ENCODE data around the gene GATA5.

The GATA5 gene

DNA sequence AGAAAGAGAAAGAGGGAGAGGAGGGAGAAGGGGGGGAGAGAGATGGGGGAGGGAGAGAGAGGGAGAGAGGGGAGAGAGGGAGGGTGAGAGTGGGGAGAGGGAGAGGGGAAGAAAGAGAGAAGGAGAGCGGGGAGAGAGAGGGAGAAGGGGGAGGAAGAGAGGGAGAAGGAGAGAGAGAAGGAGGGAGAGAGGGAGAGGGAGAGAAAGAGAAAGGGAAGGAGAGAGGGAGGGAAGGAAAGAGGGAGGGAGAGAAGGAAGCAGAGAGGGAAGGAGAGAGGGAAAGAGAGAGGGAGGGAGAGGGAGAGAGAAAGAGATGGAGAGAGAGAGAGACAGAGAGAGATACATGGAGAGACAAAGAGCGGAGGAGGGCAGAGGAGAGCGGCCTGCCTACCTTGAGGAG, 23.8 kb downstream of the GATA5 start:
- no peak for DNase-seq

DNA sequence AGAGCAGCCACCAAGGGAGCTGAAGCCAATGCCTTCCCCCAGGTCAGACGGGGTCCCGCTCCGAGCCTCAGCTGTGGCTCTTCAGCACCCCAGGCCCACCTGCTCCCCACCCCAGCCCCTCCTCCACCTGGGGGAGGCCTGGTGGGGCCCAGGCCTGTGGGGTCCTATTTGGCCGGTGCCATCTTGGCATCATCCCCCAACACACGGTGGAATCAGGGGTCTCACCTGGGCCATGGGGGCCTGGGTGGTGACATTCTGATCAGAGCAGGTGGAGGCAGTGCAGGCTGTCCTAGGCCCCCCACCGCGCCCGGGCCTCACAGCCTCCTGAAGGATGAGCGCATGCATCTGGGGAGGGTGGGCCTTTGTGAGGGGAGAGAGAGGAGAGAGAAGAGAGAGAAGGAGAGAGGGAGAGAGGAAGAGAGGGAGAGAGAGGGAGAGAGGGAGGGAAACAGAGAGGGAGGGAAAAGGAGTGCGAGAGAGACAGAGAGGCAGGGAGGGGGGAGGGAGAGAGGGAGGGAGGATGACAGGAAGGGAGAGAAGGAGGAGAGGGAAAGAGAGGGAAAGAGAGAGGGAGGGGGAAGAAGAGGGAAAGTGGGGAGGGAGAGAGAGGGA, 24.5 kb downstream of the GATA5 start:
- DNase-seq: no peak

DNA sequence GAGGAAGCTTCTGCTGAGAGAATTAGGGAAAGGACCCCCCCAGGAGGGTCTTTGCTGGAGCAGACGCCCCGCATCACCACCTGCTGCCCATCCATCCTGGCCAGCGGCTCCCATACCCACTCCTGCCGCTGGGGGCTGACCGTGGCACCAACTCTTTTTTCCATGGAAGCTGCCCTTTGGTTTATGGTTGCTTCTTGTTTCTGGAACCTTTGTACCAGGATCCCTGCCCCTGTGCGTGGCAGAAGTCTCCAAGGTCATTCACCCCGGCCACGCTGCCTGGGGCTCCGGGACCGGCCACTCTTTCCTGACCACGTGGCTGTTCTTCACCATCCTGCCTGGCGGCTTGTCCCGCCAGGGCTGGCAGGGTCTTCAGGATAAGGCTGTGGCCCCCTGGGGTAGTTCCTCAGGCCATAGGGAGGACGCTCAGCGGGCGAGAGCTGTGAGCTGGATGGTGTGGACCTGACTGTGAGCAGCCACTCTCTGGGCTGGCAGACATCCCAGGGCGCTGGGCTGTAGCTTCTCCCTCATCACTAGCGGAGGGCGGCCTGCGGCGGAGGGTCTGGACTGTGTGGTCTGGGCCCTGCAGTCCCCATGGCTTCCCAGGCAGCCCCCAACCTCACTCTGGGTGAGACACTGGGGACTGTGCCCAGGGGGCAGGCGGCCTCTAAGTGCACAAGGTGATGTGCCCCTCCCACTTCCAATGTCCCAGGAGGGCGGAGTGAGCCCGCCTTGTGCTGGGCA, 25.7 kb downstream of the GATA5 start:
- no peak for DNase-seq

DNA sequence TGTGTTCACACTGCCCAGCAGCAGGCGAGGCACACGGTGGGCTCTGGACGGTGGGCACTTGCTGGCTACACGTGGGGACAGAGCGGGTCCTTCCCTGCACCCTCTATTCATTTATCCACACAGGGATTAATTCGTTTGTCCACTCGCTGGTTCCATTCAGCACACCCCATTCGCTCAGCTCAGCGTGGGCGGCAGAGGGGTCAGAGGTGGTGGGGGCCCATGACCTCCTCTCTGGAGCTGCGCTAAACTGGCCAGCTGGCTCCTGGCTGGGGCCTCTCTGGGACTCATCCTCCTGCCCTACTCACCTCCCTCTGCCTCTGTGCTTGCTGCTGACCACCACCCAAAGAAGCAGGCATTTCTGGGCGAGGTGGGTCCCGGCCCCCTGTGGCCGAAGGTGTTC, 27.0 kb downstream of the GATA5 start:
- DNase-seq: no peak

DNA sequence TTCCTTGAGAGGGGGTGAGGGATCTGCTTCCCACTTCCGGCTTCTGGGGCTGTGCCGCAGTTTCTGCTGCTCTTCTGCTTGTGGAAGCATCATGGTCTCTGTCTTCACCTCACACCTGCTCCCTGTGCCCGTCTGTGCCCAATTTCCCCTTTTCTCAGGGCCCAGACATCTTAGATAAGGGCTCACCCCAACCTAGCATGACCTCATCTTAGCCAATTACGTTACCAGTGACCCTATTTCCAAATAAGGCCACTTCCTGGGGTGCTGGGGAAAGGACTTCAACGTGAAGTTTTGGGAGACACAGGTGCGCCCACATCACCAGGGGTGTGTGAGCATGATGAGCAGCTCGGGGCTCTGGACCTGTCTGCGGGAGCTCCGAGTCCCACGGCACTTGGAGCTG, 27.8 kb downstream of the GATA5 start:
- no peak for DNase-seq

DNA sequence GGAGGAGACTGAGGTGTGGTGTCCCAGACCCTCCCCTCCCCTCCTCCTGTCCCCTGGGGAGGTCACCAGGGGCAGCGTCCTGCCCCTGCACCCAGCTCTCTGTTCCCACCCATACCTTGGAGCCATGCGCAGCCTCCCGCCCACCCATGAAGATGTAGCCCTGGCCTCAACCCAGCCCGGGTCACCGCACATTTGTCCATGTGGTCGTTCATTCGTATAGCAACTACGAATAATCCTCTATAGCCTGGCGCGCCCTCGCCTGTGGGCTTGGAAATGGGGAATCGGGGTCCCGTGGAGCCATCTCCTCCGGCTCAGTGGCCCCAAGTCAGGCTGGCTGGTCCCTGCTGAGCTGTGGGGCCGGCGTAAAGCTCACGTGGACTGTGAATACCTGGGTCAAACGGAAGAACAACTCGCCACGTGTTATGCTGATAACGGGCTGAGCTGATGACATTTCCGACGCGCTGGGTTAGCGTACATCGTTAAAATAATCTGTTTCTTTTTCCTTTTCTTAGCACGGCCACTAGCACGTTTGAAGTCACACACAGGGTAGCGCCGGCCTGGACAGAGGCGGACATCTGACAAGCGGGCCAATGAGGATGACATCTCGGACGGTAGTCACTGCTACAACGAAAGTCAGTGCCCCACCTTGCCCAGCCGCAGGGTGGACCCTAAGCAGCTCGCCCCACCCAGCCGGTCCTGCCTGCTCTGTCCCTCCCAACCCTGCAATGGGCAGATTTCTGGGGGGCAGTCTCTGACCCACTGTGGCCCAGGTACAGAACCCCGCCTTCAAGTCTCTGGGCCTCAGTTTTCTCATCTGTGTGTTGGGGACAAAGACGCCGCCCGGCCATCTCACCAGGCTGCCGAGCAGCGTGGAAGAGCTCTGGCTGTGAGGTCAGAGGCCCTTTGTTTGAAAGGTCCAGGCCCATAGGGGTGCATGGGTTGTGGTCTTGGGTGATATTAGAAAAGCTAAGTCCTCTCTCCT, 28.6 kb downstream of the GATA5 start:
- DNase-seq: no peak

DNA sequence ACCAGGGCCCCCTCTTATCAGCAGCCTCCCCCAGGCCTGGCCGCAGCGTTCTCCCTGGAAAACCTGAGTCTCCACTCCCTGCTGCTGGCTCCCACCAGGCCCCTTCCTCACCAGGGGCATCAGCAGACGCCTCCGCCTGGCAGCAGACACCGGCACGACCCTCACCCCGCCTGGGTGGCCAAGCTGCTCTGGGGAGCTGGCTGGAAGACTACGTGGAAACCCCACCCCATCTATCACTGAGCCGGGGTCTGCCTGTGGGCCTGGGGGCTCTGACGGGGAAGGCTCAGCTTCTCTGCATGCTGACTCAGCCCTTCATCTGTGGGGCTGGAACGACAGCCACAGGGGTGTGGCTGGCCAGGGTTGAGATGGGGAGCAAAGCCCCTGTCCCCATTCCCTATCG, 29.3 kb downstream of the GATA5 start:
- no peak for DNase-seq

DNA sequence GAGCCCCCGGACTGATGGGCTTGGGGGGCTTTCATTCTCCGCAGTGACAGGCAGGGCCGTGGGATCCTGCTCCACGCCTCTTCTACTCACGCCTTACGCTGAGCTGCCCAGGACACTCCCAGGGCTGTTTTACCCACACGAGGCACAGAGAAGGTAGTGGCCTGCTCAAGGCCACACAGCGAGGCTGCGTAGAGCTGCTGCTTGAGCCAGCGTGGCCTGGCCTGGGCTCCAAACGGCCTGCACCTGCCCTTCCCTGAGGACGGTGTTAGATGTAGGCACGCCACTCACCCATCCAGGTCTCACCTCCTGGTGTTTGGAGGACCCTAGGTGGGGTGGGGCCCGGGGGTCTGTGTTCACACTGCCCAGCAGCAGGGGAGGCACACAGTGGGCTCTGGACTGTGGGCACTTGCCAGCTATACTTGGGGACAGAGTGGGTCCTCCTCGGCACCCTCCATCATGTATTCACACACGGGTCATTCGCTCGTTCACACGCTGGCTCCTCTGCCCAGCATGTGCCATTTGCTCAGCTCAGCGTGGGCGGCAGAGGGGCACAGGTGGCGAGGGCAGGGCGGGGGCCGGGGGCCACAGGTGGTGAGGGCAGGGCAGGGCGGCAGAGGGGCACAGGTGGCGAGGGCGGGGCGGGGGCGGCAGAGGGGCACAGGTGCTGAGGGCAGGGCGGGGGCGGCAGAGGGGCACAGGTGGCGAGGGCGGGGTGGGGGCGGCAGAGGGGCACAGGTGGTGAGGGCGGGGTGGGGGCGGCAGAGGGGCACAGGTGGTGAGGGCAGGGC, 30.0 kb downstream of the GATA5 start:
- DNase-seq: no peak

DNA sequence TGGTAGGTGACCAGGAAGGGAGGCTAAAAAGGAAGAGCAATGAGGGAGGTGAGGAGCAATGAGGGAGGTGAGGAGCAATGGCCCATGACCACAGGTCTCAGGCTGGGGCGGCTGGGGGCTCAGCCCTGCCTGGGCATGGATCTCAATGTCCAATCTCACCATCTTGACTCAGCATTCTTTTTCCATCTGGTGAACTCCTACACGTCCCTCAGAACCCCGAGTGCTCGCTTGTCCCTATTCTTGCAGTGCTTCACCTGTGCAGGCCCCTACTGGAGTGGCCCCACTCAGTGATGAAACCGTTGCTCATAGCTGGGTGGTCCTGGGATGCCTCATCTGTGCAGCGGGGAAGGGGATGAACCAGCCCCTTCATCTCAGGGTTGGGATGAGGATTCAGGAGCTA, 31.5 kb downstream of the GATA5 start:
- DNase-seq: no peak

DNA sequence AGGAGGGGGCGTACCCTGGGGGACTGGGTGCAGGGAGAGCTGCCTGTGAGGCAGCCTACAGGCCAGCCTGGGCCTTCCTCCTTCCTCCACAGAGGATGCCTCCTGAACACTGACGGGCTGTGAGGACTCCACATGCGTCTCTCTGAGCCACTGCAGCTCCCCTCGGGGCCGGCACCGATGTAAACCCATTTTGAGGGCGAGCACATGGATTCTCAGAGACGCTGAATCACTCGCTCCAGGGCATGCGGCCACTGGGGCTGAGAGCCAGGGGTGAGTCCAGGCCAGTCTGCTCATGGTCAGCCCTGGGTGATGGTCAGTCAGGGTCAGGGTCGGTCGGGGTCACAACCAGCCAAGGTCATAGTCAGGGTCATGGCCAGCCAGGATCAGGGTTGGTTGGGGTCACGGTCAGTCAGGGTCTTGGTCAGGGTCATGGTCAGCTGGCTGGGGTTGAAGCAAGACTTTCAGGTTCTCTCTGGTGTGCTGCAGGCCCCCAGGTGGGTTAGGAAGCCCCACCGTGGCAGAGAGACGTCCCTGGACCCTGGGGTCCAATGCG, 33.7 kb downstream of the GATA5 start:
- DNase-seq: no peak

DNA sequence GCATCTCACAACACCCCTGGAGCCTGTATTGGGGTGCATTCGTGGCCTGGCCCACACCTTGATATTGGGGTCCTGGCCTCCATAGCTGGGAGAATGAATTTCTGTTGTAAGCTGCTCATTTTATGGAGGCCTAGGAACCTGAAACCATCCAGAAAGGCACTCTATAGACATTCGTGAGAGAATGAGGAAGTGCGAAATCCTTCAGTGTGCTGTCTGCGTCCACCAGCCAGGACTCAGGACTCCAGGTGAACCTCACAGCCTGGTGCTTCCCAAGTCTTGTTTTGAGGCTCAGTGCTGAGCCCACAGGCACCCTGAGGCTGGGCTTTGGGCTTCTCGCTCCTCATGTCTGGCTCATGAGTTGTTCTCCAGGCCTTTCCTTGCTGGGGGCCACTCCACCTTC, 36.6 kb downstream of the GATA5 start:
- no peak for DNase-seq

DNA sequence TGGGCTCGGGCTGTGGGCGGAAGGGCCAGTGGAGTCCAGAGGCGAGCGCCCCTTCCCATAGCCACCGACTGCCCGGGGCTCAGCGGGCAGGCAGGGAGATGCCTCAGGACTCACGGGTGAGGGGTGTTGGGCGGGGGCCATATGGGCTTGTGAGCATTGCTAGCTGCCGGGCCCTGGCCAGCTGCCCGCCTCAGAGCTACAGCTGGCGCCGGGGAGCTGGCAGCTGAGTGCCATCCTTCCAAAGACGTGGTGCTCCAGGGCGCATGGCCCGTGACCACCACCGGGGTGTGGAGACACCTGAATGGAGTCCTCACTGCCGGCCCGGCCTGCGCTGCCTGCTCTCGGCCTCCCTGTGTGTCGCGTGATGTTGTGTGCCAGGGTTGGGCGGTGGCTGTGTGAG, 37.9 kb downstream of the GATA5 start:
- DNase-seq: peak in 2 of 14 donors; percentile 1 to 8

DNA sequence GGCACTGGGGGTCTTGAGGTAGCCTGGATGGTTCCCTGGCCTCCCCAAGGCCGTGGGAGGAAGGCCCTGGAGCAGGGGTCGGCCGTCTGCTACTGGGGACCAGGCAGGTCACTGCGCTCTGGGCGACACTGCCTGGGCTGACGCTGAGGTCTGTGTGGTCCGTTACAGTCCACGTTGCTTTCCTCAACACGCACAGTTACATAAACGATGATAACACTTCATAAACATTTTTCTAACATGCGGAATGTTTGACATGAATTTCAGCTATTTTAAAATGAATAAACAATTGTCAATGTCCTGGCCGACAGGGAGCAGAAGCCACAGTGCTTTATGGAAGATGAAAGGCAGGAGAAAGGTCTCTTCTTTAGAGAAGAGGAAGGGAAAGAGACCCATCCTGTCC, 38.3 kb downstream of the GATA5 start:
- no peak for DNase-seq

DNA sequence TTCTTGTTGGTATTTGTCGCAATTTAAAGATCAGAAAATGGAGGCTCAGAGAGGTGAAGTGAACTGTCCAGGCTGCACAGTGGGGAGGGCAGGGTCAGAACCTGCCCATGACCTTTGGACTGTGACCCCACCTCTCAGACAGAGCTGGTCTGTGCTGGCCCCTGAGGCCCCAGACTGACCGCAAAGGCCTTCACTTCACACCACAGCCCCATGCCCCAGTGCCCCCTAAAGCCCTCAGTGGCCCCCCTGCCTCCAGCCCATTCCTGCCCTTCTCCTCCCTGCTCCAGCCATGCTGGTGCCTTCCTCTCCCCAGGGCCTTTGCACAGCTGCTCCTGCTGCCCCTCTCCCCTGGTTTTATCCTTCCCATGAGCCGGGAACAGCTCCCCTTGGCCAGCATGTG, 39.1 kb downstream of the GATA5 start:
- no peak for DNase-seq

DNA sequence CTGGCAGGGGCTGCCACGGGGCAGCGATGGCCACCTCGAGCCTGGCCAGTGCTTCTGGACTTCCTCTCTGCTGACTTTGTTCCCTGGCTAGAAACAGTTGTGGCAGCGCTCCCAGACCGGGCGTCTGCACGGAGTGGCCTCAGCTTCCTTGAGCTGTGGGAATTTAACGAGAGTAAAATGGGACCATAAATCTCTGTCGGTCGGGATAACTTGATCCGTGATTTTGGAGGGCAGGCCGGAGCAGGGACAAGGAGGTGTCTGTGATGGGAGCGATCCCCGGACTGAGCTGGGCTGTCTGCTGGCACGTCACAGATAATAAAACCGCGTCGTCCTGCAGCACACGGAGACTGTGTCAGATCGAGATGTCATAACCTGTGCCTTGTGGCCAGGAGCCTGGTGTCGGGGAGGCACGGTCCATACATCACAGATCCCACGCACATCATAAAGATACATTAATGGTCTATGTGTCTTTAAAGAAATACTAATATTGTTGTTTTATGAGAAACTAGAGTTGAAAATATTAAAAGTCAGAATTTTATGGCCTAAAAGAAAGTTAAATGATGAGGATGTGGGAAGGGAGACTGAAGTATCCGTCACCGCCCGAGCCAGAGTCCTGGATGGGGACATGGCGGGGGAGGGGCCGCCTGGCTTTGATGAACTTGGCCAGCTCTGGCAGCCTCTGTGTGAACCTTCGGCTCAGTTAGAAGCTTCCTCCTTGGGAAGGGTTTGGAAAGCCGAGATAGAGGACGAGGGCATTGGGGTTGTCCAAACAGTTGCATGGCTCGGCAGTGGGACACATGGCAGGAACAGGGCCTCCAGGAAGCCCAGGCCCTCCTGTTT, 41.9 kb downstream of the GATA5 start:
- DNase-seq: peak in 5 of 14 donors; percentile 12 to 45 (median 24)

DNA sequence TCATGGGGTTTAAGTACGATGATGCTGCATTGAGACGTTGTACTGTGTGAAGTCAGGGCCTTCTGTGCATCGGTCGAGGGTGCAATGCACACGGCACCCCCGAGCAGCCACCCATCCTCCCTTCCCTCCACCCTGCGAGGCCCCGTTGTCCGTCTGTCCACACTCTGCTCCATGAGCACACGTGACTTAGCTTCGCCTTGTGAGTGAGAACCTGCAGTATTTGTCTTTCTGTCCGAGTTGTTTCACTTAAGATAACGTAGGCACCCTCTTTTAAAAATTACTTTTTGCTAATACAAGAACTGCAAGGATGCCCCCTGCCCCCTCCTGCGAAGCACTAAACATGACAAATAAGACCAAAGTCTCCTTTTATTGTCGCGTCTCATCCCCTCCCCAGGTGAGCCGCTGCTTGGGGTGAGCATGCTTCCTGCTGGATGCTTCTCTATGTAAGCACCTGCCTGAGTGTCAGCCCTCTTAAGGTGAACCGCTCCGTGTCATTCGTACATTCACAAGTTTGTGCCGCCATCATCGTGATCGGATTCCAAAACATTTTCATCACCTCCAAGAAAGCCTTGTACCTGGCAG, 44.8 kb downstream of the GATA5 start:
- no peak for DNase-seq

DNA sequence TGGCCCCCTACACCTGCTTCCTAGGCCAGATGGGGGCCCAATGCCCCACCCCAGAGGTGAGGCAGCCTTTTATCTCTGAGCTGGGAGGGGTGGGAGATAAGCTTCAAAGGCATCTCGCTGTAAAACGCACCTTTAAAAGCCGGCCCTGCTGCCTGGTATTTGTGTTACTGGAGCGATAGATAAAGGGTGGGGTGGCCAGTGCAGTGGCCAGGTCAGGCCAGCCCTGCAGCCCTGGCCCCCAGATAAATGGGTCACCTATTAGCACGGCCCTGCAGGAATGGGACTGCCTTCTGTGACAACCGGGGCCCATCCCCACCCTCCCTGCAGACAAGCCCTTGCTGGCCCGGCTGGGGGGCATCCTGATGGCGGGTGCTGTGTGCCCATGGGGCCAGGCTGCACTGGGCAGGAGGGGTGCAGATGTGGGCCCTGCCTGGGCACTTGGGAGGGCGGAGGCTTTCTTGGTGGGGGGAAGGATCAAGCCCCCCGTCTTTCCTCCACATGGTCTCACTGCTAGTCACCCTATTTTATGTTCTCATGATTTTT, 45.4 kb downstream of the GATA5 start:
- DNase-seq: no peak

DNA sequence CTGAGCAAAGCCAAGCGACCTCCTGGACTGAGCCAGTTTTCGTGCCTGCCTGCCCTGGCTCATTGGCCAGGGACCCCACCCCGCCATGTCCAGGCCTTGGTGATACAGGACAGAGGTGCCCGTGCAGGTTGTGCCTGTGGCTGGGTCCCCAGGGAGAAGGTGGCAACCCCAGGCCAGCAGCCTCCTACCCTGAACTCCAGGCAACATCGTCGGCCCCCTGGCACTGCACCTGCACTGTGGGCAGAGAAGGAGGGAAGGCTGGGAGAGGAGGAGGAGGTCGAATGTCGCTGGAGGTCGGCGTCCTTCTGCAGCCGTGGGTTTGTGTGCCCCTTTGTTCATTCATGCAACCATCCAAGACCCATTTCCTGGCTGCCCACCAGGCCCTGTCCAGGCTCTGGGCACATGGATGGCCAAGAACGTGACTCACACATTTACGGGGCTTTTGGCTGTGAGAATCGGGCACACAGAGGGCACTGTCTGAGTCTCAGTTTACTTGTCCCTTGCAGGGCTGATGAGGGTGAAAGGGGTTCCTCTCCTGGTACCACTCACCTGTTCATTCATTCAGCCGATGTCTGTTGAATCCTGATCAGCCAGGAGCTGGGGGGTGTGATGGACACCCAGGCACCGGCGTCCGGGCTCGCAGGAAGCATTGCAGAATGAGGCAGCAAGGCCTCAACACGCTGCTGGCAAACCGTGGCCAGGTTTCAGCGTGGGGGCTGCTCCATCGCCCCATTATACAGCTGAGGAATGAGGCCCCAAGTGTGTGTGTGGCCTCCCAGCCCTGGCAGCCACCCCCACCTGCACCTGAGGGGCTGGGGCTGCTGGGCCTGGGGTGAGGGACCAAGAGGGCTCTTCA, 46.1 kb downstream of the GATA5 start:
- DNase-seq: no peak
